Measurements from ENCODE around the gene RADIL. TPM values are rescaled to one million over a fixed set of nuclear protein-coding genes. Genes with fewer than 3 reads are reported as not detected.

The RADIL gene
- total and polyA plus RNA-seq, 7 donors: 0.65 to 3.8 (median 2.6) TPM

DNA sequence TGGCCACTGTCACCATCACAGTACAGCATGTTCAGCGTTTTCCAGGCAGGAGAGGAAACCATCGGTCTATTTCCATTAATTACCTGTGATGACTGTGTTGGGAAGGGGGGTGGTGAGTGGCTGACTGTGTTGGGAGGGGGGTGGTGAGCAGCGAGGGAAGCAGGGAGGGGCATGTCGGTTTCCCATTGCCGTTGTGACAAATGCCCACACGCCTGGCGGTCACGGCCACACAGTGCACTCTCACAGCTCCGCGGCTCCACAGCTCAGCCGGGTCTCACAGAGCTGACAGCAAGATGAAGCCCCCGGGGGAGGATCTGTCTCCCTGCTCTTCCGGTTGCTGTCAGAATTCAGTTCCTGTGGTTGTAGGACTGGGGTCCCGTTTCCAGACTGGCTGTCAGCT is 69.1 kb downstream of the RADIL start:
- Histone ChIP-seq H3K27me3 (ENCODE audit: insufficient read depth in 3 of 3, low read length in 2 of 3) (peaks cover 0 to 6% (median 3%) of the 10 kb centered on the region in 3 donors), H3K4me1 (no peaks in the 10 kb centered on the region), H3K4me3 (no peak overlapping the region), H3K36me3 (ENCODE audit: insufficient read depth in 1 of 2, low read depth in 1 of 2) (no peaks in the 10 kb centered on the region), H3K9me3 (no peaks in the 10 kb centered on the region), H3K27ac (no peak overlapping the region)
- intact Hi-C loops (cut with DNase I): no loop called here
- no peak for DNase-seq
- WGBS, 3 donors: 57 to 60% (median 59%) methylated on average over 14 of the region's 14 CpGs
- TF ChIP-seq, protein P1, sequence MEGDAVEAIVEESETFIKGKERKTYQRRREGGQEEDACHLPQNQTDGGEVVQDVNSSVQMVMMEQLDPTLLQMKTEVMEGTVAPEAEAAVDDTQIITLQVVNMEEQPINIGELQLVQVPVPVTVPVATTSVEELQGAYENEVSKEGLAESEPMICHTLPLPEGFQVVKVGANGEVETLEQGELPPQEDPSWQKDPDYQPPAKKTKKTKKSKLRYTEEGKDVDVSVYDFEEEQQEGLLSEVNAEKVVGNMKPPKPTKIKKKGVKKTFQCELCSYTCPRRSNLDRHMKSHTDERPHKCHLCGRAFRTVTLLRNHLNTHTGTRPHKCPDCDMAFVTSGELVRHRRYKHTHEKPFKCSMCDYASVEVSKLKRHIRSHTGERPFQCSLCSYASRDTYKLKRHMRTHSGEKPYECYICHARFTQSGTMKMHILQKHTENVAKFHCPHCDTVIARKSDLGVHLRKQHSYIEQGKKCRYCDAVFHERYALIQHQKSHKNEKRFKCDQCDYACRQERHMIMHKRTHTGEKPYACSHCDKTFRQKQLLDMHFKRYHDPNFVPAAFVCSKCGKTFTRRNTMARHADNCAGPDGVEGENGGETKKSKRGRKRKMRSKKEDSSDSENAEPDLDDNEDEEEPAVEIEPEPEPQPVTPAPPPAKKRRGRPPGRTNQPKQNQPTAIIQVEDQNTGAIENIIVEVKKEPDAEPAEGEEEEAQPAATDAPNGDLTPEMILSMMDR (IDR thresholded peaks at IDR 0.05): no peak
- no peak for ATAC-seq

DNA sequence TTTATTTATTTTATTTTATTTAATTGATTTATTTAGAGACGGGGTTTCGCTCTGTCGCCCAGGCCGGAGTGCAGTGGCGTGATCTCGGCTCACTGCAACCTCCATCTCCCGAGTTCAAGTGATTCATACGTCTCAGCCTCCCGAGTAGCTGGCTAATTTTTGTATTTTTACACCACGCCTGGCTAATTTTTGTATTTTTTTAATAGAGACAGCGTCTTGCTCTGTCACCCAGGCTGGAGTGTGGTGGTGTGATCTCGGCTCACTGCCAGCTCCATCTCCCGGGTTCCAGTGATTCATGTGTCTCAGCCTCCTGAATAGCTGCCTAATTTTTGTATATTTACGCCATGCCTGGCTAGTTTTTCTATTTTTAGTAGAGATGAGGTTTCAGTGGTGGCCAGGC is 73.8 kb downstream of the RADIL start:
- DNase-seq: no peak
- TF ChIP-seq, protein P1 (IDR thresholded peaks at IDR 0.05): no peak

GRCh38 chr7:4809091-4809591 is 74.4 kb downstream of the RADIL start:
- peak in 1 of 2 donors; percentile 70 for DNase-seq
- WGBS, 3 donors: 74 to 78% (median 74%) methylated on average over 31 to 38 of the region's 38 CpGs
- Histone ChIP-seq H3K9me3 (no peaks in the 10 kb centered on the region), H3K4me3 (no peak overlapping the region), H3K4me1 (no peaks in the 10 kb centered on the region), H3K27ac (no peak overlapping the region), H3K27me3 (ENCODE audit: insufficient read depth in 3 of 3, low read length in 2 of 3) (peaks cover 0 to 11% (median 0%) of the 10 kb centered on the region in 3 donors), H3K36me3 (ENCODE audit: insufficient read depth in 1 of 2, low read depth in 1 of 2) (no peaks in the 10 kb centered on the region)
- TF ChIP-seq, protein P1 (IDR thresholded peaks at IDR 0.05): no peak
- no peak for ATAC-seq
- intact Hi-C loops (cut with DNase I): no loop called here

More for the DNA sequence above, 73.8 kb downstream of the RADIL start:
- Histone ChIP-seq H3K4me1 (no peaks in the 10 kb centered on the region), H3K4me3 (no peak overlapping the region), H3K27me3 (ENCODE audit: insufficient read depth in 3 of 3, low read length in 2 of 3) (peaks cover 0 to 11% (median 0%) of the 10 kb centered on the region in 3 donors), H3K36me3 (ENCODE audit: insufficient read depth in 1 of 2, low read depth in 1 of 2) (no peaks in the 10 kb centered on the region), H3K27ac (no peak overlapping the region), H3K9me3 (no peaks in the 10 kb centered on the region)
- ATAC-seq: no peak
- intact Hi-C loops (cut with DNase I): no loop called here
- WGBS, 3 donors: 86 to 91% (median 89%) methylated on average over 14 of the region's 14 CpGs

- intact Hi-C loops (cut with DNase I): no loop called here
- no peaks in the 10 kb centered on the region for H3K36me3 ChIP-seq (ENCODE audit: insufficient read depth in 1 of 2, low read depth in 1 of 2)
- DNase-seq (no peak), ATAC-seq (no peak)
- H3K4me1 ChIP-seq: no peaks in the 10 kb centered on the region
- WGBS, 3 donors: 77 to 80% (median 78%) methylated on average over 31 to 37 of the region's 37 CpGs
- peaks cover 0 to 11% (median 0%) of the 10 kb centered on the region in 3 donors for H3K27me3 ChIP-seq (ENCODE audit: insufficient read depth in 3 of 3, low read length in 2 of 3)
- no peaks in the 10 kb centered on the region for H3K9me3 ChIP-seq
- no peak overlapping the region for H3K4me3 ChIP-seq
- no peak overlapping the region for H3K27ac ChIP-seq
- TF ChIP-seq, protein P1 (IDR thresholded peaks at IDR 0.05): no peak
These were observed 75.0 kb downstream of the RADIL start for GRCh38 chr7:4808565-4808964.

DNA sequence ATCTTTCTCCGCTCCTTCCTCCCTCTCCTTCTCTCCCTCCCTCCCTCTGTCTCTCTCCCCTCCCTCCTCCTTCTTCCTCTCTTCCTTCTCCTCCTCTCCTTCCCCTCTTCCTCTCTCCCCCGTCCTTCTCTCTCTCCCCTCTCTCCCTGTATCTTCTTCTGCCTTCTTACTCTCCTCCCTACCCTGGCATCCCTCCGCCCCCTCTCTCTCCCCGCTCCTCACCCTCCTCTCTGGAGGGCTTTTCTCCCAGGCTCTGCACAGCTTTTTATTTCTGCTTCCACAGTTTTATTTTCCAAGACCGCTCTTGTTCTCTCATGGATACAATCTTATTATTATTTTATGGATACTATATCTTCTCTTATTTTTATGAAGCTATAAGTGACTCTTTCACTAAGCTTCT is 75.5 kb downstream of the RADIL start:
- Histone ChIP-seq H3K9me3 (no peaks in the 10 kb centered on the region), H3K27me3 (ENCODE audit: insufficient read depth in 3 of 3, low read length in 2 of 3) (peaks cover 0 to 11% (median 0%) of the 10 kb centered on the region in 3 donors), H3K36me3 (ENCODE audit: insufficient read depth in 1 of 2, low read depth in 1 of 2) (no peaks in the 10 kb centered on the region), H3K4me1 (no peaks in the 10 kb centered on the region), H3K4me3 (no peak overlapping the region), H3K27ac (no peak overlapping the region)
- intact Hi-C loops (cut with DNase I): no loop called here
- no peak for ATAC-seq
- TF ChIP-seq, protein P1 (IDR thresholded peaks at IDR 0.05): no peak
- no peak for DNase-seq
- WGBS, 3 donors: 50 to 58% (median 53%) methylated on average over 5 of the region's 5 CpGs
